GM19351 (cell line): ENCODE measurements around the gene RAPGEF2.

Experiments used
- ATAC-seq: cut with Tn5 transposase; IDR thresholded peaks from one replicate; pipeline ENCODE4 v1.9.1; 2021; ENCODE audit warnings: mild to moderate bottlenecking, moderate library complexity; ENCODE audit not compliant: unreplicated experiment

The RAPGEF2 gene

DNA sequence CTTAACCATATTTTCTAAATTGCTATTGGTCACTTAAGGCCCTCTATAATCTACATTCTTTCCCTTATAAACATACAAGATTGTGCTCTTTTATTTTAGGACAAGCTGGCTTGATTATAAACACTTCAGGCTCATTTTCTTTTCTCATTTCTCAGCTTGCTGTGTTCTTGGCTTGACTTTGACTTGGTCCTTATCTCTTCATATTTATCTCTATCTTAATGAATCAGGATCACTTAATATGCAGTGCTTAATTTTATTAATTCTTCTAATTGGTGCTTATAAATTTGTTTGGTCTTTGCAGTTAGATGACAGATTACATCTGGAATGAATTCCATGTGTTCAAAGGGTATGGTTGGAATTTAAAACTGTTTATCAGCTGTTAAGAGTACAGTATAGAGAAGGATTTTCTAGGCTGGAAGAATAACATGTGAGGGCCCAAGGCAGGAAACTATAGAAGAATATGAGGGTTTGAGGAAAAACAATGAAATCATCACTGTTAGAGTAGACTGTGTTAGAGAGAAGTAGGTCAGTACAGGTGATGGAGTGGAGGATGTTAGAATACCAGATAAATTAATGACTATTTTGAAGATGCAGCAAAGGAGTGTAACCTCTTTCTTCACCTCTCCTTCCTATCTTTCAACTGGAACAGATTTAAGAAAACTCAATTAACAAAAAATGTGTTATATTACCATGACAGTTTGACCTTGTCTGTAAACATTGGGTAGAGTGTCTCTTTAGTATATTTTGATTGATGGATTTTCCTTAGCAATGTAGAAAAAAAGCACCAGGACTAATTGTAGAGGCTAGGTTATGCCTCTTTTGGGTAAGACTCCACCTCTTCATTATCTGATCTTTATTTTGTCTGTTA lies 169.6 kb downstream of the RAPGEF2 start:
- ATAC-seq = no peak

DNA sequence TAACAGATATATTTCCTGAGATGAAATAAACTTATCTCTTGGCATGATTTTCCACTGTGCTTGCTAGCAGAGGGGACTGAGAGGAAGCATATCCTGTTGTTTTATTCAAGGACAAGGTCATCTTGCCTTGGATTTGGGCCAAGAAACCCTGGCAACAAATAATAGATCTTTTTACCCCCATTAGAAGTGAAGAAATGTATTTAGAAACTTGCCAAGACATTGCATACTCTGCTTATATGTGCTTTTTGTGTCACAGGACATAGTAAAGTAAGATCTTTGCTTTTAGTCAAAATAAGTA lies 170.2 kb downstream of the RAPGEF2 start:
- ATAC-seq = no peak

DNA sequence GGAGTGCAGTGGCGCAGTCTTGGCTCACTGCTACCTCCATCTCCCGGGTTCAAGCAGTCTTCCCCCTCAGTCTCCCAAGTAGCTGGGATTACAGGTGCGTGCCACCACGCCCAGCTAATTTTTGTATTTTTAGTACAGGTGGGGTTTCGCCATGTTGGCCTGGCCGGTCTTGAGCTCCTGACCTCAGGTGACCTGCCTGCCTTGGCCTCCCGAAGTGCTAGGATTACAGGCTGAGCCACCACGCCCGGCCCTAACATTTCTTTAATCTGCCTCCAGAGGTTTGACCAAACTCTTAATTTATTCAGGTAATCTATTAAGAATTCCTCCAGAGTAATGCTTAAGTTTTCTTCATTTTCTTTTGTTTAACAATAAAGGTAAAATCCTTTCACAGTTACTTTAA lies 171.0 kb downstream of the RAPGEF2 start:
- no peak for ATAC-seq

DNA sequence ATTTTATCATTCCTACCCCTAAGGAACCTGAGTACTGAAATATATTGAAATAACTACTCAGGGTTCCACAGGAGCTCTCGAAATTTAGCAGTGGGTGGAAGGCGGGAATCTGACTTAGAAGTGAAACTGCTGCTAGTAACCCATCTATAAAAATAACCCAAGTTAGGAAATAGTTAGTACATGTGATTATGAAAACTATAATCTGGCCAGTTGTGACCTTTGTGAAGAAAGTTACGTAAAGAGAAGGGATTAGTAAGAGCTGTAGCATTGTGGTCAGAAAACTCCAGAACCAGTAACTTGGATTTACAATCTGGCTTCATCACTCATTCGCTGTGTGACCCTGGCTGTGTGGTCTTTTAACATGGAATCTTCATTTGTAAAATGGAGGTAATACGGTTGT lies 175.5 kb downstream of the RAPGEF2 start:
- ATAC-seq = peak; percentile 52

DNA sequence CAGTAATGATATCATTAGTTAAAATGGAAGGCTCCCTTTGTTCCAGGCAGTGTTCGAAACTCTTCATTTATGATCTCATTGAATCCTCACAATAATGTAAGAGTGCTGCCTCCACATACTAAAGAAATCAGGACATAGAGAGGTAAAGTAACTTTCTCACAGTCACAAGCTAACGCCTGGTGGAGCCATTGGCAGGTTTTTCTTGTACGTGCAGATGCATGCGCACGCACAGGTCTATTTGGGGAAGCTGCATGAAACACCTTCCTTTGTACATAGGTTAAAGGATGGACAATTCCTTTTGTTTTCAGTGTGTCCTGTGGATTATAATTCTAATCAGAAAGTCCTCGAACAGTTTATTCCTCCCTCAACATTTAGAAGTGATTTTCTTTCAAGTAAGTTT lies 176.2 kb downstream of the RAPGEF2 start:
- ATAC-seq = no peak

DNA sequence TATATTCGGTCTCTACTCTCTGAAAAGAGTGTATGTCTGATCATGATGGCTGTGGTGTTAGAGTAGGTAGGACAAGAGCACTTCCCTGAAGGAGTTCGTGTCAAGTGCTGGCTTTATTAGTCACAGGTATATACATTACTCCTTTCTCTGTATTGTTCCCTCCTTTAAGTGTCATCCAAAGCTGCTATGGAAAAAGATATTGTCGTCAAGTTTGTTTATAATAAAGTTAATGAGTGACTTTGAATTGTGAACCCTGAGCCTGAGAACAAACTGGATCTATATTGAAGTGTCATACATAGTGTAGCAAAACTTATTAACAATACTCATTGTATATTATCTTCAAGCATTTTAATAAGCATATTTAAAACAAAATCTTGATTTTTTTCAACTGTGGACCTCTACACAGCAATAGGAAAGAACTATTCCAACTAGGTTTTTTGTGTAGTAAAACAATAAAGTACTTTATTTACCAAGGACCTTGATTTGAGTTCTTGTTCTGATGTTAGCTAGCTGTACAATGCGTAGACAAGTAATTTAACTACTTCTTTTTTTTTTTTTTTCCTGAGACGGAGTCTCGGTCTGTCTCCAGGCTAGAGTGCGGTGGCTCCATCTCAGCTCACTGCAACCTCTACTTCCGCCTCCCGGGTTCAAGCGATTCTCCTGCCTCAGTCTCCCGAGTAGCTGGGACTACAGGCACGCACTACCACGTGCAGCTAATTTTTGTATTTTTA lies 177.7 kb downstream of the RAPGEF2 start:
- no peak for ATAC-seq

DNA sequence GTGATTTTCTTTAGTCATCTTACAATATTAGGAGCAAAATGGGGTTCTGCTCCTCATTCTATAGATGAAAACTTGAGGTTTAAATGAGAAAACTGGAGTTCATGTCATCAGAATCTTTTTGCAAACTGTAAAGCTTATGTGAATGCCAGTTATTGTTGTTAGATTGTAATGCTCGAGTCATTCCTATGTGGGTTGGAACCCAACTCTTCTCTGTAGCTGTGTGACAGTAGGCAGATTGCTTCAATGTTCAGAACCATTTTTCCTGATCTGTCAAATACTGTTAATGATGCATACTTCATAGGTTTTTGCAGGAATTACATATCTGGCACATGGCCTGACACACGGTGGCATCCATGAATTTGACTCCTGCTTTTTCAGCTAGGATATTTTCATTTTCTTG lies 178.9 kb downstream of the RAPGEF2 start:
- no peak for ATAC-seq

DNA sequence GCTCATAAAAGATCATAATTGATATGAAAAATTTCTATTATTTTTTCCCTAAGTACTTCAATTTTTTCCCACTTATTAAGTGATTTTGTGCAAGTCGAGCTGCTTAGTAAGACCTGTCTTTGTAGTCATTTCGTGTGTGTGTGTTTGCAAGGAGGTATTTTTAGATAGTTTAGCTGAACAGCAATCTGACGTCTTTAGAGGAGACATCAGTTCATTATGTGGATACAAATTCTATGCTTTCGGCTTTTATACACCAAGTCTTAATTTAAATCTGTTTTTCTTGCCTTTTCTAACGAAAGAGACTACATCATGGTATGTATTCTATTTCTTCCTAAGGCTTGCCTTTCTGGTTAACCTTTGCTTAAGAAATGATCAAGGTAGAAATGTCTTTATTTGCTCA lies 179.4 kb downstream of the RAPGEF2 start:
- ATAC-seq = no peak

DNA sequence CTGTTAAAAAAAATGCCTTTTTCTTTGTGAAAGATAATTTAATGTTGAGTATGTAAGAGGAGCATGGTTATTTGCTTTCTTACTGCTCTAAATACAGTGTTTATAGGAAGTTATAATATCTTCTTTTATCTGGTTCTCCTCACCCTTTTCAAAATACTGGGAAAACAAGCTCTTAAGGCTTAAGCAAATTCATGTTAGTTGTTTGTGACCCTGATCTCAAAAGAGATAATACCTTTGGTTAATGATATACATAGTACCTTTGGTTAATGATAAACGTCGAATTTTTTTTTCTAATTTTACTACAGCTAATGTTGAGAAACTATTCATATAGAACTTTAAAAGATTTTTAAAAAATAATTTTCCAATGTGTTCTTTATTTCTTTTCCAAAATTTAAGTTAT lies 180.1 kb downstream of the RAPGEF2 start:
- no peak for ATAC-seq

DNA sequence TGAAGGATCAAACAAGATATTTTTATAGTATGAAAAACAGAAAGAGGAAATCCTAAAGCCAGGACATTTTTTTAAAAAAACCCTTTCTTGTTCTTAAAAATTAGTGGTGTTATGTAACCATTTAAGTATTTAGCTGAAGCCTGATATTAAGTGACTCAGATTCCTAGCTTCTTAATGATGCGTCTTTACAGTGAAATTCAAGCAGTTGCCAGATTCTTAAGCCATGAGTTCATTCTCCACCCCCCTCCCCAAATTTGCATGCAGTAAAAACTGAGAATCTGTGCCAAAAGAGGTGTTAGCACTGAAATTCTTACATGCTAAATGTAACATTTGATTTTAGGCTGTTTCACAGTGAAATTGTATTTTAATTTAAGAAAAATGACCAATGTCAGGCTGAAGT lies 180.8 kb downstream of the RAPGEF2 start:
- no peak for ATAC-seq

DNA sequence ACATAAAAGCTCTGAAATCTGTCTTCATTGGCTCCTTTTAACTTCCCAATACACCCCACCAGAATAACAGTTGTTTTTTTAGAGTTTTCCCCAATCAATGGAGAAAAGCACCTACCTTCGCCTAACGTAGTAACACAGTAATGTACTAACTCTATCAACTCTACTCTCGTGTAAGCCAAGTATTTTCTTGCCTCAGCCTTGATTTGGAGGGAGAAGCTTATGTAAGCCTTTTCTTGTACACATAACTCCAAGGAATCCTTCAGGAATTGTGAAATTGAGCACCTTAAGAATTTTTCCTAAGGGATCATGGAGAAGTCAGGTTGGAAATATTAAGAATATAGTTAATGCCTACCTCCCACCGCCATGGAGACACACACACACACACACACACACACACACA lies 181.2 kb downstream of the RAPGEF2 start:
- ATAC-seq = no peak

DNA sequence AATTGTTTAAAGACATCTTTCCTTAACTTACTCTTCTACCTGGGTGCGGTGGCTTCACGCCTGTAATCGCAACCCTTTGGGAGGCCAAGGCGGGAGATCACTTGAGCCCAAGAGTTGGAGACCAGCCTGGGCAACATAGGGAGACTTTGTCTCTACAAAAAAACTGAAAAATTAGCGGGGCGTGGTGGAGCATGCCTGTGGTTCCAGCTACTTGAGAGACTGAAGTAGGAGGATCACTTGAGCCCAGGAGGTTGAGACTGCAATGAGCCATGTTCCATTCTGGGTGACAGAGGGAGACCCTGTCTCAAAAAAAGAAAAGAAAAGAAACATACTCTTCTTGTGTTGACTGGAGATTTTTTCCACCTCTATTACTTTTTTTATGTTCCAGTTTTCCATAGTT lies 181.9 kb downstream of the RAPGEF2 start:
- no peak for ATAC-seq

DNA sequence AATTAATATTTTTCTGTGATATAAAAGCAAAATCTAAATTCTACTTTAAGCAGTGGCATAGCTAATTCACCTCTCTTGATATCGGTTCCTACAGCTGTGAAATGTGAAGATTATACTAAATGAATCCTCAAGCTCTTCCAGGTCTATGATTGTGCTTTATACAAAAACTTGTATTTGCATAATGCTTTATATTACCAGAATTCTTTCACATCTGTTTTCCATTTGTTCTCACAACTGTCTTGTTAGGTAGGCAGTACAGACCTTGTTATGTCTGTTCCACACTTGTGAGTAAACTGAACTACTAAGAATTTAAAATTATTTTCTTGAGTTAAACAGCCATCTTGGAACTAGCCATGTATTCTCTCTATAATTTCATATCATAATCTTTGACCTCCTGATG lies 184.9 kb downstream of the RAPGEF2 start:
- ATAC-seq = no peak

DNA sequence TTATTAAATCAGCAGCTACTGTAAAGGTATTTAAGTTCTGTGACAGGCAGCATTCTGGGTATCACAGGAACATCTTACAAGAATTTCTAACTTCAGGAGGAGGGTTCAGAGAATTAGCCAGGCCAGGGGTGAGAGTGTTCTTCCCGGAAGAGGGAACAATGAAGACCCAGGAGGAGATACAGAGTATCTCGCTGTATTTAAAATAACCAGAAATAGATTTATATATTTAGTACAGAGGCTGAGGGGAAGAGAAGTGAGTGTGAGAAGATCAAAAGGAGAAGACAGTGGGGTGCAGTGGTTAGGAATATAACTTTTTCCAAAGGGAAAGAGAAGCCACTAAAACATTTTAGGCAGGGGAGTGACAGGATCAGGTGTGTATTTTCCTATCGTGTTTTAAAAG lies 186.8 kb downstream of the RAPGEF2 start:
- no peak for ATAC-seq

DNA sequence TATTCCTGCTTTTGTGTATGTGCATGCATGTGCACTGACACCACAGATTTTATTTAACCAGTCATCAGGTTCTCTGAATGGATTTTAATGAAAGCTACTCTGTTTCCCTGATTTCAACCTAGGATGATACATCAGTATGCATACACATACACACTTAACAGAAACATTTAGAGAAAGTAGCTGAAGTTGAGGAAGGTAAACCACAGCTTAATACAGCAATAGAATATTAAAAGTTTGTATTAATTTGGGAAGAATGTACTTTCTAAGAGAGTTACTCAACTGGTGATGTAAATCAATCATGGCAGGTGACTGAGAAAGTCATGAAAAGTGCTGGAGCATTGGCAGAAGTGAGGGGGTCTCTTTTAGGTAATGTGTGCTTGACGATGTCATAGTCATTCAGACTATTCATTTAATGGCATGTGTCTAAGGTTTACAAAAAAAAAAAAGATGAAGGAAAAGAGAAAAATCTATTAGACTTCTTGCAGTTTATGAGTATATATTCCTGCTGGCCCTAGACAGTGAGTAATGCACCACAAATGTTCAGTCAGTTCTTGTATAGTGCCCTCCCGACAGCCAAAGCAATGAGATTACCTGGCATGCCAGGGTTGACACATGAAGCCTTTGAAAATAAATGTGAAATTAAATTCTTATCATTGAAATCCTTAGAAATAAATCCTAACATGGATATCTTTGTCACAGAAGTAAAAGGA lies 187.6 kb downstream of the RAPGEF2 start:
- ATAC-seq = no peak

DNA sequence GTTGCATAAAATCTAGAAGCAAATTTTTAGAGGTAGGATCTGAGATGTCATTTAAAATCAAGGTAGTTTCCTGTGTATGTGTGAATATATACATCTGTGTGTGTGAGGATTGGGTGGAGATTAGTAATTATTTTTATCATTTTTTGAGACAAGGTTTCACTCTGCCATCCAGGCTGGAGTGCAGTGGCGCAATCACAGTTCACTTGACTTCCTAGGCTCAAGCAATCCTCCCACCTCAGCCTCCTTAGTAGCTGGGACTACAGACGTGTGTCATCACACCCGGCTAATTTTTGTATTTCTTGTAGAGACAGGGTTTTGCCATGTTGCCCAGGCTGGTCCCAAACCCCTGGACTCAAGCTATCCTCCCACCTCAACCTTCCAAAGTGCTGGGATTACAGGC lies 188.3 kb downstream of the RAPGEF2 start:
- ATAC-seq = no peak

DNA sequence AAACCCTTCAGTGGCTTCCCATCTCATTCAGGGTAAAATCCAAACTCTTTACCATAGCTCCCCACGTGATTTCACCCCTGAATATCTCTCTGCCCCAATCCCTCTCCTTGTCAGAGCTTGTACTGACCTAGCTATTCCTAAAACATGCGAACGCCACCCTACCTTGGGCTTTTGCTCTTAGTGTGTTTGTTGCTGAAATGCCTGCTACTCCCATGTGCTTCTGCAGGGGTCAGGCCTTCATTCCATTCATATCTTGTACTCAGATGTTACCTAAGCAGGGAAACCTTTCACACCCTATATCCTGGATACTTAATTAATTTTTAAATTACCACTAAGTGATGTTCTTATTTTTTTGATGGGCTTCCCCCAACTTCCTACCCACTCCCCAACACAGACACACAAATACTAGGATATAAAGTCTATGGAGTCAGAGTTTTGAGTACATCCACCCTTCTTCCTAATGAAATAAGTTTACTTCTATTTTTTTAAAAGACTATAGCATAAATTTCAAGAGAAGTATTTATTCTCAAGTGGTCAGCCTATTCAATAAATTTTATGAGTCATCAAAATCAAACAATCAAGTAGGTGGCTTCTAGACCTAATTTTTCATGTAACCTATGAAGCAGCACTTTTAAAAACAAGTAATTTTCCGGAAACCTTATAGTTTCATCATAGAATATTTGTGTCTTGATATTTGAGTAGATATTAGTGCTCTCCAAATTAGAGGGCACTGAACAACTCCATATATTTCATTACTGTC lies 189.4 kb downstream of the RAPGEF2 start:
- ATAC-seq = no peak

DNA sequence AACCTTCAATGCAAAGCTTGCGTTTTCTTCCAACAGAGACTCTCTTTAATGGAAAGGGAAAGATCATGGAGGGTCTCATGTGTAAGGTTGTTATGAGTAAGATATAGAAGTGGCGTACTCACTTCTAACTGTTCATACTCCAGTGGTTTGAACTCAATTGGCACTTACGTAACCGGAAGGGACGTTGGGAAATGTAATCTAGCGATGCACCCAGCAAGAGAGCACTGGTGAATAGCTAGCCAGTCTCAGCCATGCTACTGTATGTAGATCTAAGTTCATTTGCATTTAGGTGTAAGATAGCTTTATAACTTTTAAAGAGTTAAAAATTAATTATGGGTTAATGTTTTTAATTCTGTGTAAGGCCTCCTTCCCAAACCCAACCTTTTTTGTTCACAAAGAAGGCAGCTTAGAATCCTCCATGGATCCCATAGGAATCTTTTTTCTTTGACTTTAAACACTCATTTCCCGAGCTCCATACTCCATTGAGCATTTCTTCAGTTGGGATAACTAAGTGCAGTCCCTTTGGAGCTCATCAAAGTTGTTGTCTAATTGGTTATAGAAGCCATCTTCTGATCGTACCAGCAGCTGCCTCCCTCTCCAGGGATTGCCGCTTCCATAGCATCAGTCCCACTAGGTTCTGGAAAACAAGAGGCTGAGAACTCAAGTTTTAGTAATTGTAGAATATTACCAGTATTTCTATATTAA lies 191.1 kb downstream of the RAPGEF2 start:
- no peak for ATAC-seq

DNA sequence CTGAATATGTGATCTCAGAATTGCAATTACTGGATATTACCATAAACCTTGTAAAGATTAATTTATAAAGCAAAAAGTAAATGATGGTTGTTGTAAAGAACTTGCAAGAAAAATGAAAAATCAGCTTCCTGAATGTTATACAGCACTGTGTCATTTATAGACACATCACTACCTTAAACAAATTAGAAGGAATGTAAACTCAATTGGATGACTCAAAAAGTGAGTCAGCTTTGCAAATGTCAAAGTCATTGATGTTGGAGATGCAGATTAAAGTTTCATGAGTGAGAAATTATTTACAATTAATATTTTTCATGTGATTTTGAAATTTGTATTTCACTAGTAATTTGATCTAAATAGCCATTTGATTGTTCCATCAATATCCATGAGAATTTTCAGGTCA lies 193.2 kb downstream of the RAPGEF2 start:
- ATAC-seq = peak; percentile 28

DNA sequence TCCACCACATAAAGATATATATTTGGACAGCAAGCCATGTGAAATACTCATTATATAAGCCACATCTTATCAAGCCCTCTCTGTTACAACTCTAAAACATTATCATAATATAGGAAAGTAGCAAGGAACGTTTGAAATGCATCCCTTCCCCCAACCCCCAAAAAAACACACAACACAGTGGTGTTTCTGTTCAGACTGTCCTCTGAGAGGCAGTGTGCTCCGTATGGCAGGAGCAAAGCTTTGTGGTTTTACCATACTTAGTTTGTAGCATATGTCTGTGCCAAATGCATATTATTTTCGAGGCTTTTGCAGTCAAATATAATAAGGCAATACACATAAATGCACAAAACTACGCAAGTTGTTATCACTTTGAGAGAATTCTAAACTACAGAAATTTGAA lies 194.2 kb downstream of the RAPGEF2 start:
- ATAC-seq = peak; percentile 54

DNA sequence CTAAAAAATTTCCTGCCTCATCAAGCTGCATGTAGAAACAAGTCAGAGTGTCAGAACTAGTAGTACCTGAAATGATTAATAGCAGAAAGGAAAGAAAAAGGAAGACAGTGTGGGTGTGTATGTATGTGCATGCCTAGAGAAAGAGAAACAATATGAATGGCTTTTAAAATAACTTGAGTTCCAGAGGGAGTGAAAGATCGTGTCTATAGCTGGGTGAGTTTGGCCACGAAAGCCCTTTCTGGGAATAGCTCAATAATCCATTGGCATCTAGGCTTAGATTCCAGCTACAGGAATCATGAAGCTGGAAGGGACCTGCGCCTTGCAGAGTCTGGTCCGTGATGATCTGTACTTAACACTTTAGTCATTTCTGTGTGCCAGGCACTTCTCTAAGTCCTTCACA lies 195.6 kb downstream of the RAPGEF2 start:
- ATAC-seq = peak; percentile 78
